H9 (cell line): ENCODE results near the gene SULF2. TPM values are rescaled to one million over a fixed set of nuclear protein-coding genes. Genes with fewer than 3 reads are reported as not detected.

Source experiments
- DNase-seq: peaks from one replicate; pipeline ENCODE4 v3.0.0-alpha.2; 2017
- H2AFZ ChIP-seq: one replicate; pipeline ENCODE4 v1.6.1; 2013; ENCODE audit warnings: mild to moderate bottlenecking, low read length, control low read depth, moderate library complexity
- H2AK5ac ChIP-seq: 2 replicates; pipeline ENCODE4 v1.6.1; 2013; ENCODE audit warnings: low read length, control low read depth, mixed read lengths; ENCODE audit not compliant: insufficient read length
- H2BK120ac ChIP-seq: one replicate; pipeline ENCODE4 v1.6.1; 2013; ENCODE audit warnings: low read depth, mild to moderate bottlenecking, low read length, control low read depth, inconsistent platforms; ENCODE audit not compliant: poor library complexity, severe bottlenecking
- H2BK12ac ChIP-seq: 2 replicates; pipeline ENCODE4 v1.6.1; 2013; ENCODE audit warnings: low read length, control low read depth, mixed read lengths, low read depth; ENCODE audit not compliant: insufficient read length
- H2BK15ac ChIP-seq: 2 replicates; pipeline ENCODE4 v1.6.1; 2013; ENCODE audit warnings: low read depth, low read length, control low read depth
- H2BK20ac ChIP-seq: one replicate; pipeline ENCODE4 v1.6.1; 2013; ENCODE audit warnings: low read depth, mild to moderate bottlenecking, low read length, control low read depth, inconsistent platforms; ENCODE audit not compliant: poor library complexity, severe bottlenecking
- H2BK5ac ChIP-seq: 2 replicates; pipeline ENCODE4 v1.6.1; 2013; ENCODE audit warnings: low read length, control low read depth, mixed read lengths; ENCODE audit not compliant: insufficient read length
- H3K14ac ChIP-seq: 2 replicates; pipeline ENCODE4 v1.6.1; 2013; ENCODE audit warnings: low read length, control low read depth; ENCODE audit not compliant: insufficient read depth
- H3K18ac ChIP-seq: 2 replicates; pipeline ENCODE4 v1.6.1; 2013; ENCODE audit warnings: low read depth, mild to moderate bottlenecking, mixed read lengths, low read length, control low read depth; ENCODE audit not compliant: insufficient read length
- H3K23ac ChIP-seq: 2 replicates; pipeline ENCODE4 v1.6.1; 2013; ENCODE audit warnings: low read length, control low read depth, mixed read lengths, low read depth; ENCODE audit not compliant: insufficient read length
- H3K23me2 ChIP-seq: 2 replicates; pipeline ENCODE4 v1.6.1; 2013; ENCODE audit warnings: low read depth, mild to moderate bottlenecking, mixed read lengths, low read length, control low read depth; ENCODE audit not compliant: insufficient read length, poor library complexity, severe bottlenecking
- H3K27ac ChIP-seq: 2 replicates; pipeline ENCODE4 v1.5.1; 2013; ENCODE audit warnings: low read length, control low read depth, mixed read lengths, low read depth; ENCODE audit not compliant: insufficient read length
- H3K27me3 ChIP-seq: 2 replicates; pipeline ENCODE4 v1.6.1; 2013; ENCODE audit warnings: low read length, control low read depth, inconsistent platforms; ENCODE audit not compliant: insufficient read depth
- H3K4ac ChIP-seq: 2 replicates; pipeline ENCODE4 v1.6.1; 2013; ENCODE audit warnings: low read depth, mild to moderate bottlenecking, control low read depth, inconsistent platforms, low read length, moderate library complexity
- H3K4me1 ChIP-seq: 2 replicates; pipeline ENCODE4 v1.6.1; 2013; ENCODE audit warnings: low read length, control low read depth, inconsistent platforms; ENCODE audit not compliant: insufficient read depth
- H3K4me2 ChIP-seq: 2 replicates; pipeline ENCODE4 v1.6.1; 2013; ENCODE audit warnings: low read length, control low read depth, mixed read lengths; ENCODE audit not compliant: insufficient read length, insufficient read depth
- H3K56ac ChIP-seq: 2 replicates; pipeline ENCODE4 v1.6.1; 2013; ENCODE audit warnings: low read depth, mild to moderate bottlenecking, mixed read lengths, low read length, control low read depth; ENCODE audit not compliant: insufficient read length
- H3K79me1 ChIP-seq: 2 replicates; pipeline ENCODE4 v1.6.1; 2013; ENCODE audit warnings: low read depth, mild to moderate bottlenecking, moderate library complexity, low read length, control low read depth, inconsistent platforms; ENCODE audit not compliant: insufficient read depth, poor library complexity, severe bottlenecking
- H3K79me2 ChIP-seq: 2 replicates; pipeline ENCODE4 v1.6.1; 2013; ENCODE audit warnings: low read length, control low read depth, inconsistent platforms; ENCODE audit not compliant: insufficient read depth
- H3K9ac ChIP-seq: 2 replicates; pipeline ENCODE4 v1.6.1; 2013; ENCODE audit warnings: low read length, control low read depth, mixed read lengths; ENCODE audit not compliant: insufficient read length; ENCODE audit errors: extremely low read depth
- H3K9me3 ChIP-seq: one replicate; pipeline ENCODE4 v1.6.1; 2013; ENCODE audit warnings: low read depth, low read length, inconsistent platforms; ENCODE audit not compliant: control insufficient read depth
- H3T11ph ChIP-seq: one replicate; pipeline ENCODE4 v1.6.1; 2013; ENCODE audit warnings: mild to moderate bottlenecking, low read length, control low read depth, inconsistent platforms
- H4K20me1 ChIP-seq: one replicate; pipeline ENCODE4 v1.6.1; 2013; ENCODE audit not compliant: control insufficient read depth, insufficient read length, insufficient read depth
- H4K5ac ChIP-seq: 2 replicates; pipeline ENCODE4 v1.6.1; 2013; ENCODE audit warnings: low read depth, mild to moderate bottlenecking, mixed read lengths, low read length, control low read depth; ENCODE audit not compliant: insufficient read length
- H4K8ac ChIP-seq: replicated peaks from 2 replicates; pipeline ENCODE4 v1.6.1; 2013; ENCODE audit warnings: low read length, control low read depth, mixed read lengths, low read depth; ENCODE audit not compliant: insufficient read length
- H4K91ac ChIP-seq: 2 replicates; pipeline ENCODE4 v1.6.1; 2013; ENCODE audit warnings: low read depth, mild to moderate bottlenecking, moderate library complexity, mixed read lengths, low read length, control low read depth; ENCODE audit not compliant: insufficient read length
- H3K27ac Mint-ChIP-seq, 3 experiments: 2 replicates in 2 of 3; 3 replicates in 1 of 3; pipeline ENCODE4 v1.8.0; 2020 to 2021; ENCODE audit warnings: mixed read lengths in 3 of 3, mild to moderate bottlenecking in 1 of 3, moderate library complexity in 1 of 3
- H3K27me3 Mint-ChIP-seq: 2 replicates; pipeline ENCODE4 v1.8.0; 2021; ENCODE audit warnings: low read depth, mild to moderate bottlenecking, moderate library complexity, mixed read lengths
- H3K36me3 Mint-ChIP-seq, 3 experiments: 2 replicates in 2 of 3; 3 replicates in 1 of 3; pipeline ENCODE4 v1.8.0; 2020 to 2021; ENCODE audit warnings: low read depth in 3 of 3, mixed read lengths in 3 of 3; ENCODE audit not compliant: insufficient read depth in 1 of 3
- H3K4me1 Mint-ChIP-seq, 2 experiments: 2 replicates each; pipeline ENCODE4 v1.8.0; 2020; ENCODE audit warnings: mixed read lengths in 2 of 2
- H3K4me3 Mint-ChIP-seq, 2 experiments: 2 replicates in 1 of 2; 3 replicates in 1 of 2; pipeline ENCODE4 v1.8.0; 2020 to 2021; ENCODE audit warnings: mild to moderate bottlenecking in 2 of 2, mixed read lengths in 2 of 2, moderate library complexity in 1 of 2
- H3K9me3 Mint-ChIP-seq, 2 experiments: 2 replicates in 1 of 2; 3 replicates in 1 of 2; pipeline ENCODE4 v1.8.0; 2020; ENCODE audit warnings: mild to moderate bottlenecking in 2 of 2, mixed read lengths in 2 of 2, moderate library complexity in 1 of 2
- WGBS: extraction: QIAGEN DNeasy Blood & Tissue Kit; methylation state at CpG from one replicate; pipeline ENCODE4 v1.1.7; 2013; ENCODE audit warnings: missing lambda C conversion rate, low lambda C conversion rate, mixed read lengths; ENCODE audit not compliant: insufficient read length; ENCODE audit errors: extremely low coverage; 5-methylcytosine and 5-hydroxymethylcytosine counted together
- total RNA-seq: library from RNA; stranded (reverse); gene quantifications from 2 replicates; pipeline ENCODE4 v1.2.1, GENCODE V29; 2021
- TF ChIP-seq, protein P1 (sequence below): fragments of 200-600 bp; sonication (generic); conservative IDR thresholded peaks from 3 replicates; pipeline ENCODE4 v1.8.0; 2021; ENCODE audit warnings: antibody characterized with exemption, mild to moderate bottlenecking

Gene SULF2
- total RNA-seq, 1 experiment from 2014 or later: 31.2 TPM

DNA sequence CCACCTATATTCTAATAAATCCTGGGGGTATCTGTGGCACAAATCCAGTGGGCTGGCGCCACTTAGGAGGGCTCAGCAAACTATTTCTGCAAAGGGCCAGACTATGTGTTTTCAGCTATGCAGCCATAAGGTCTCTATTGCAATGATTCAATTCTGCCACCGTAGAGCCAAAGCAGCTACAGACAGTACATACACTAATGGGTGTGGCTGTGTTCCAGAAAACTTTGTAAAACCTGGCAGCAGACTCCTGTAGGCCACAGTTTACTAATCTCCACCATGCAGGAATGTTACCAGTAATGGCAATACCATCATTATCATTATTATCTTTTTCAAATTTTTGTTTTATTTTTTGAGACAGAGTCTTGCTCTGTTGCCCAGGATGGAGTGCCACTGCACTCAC, 65.7 kb downstream of the SULF2 start:
- H3K9me3 Mint-ChIP-seq: peaks cover 6 to 8% of the 10 kb centered on the region in 2 experiments
- no peak overlapping the region for H2BK15ac ChIP-seq
- H3K4me3 Mint-ChIP-seq: no peak overlapping the region
- H3K4me1 ChIP-seq: no peaks in the 10 kb centered on the region; the same call in 1 of the 2 replicates
- no peak overlapping the region for H4K8ac ChIP-seq
- H3K9me3 ChIP-seq: no peaks in the 10 kb centered on the region
- no peaks in the 10 kb centered on the region for H4K20me1 ChIP-seq
- no peaks in the 10 kb centered on the region for H3K79me2 ChIP-seq
- H4K91ac ChIP-seq: no peak overlapping the region
- no peaks in the 10 kb centered on the region for H3K27me3 ChIP-seq
- H2AK5ac ChIP-seq: no peak overlapping the region
- no peak overlapping the region for H3K4ac ChIP-seq
- H2BK12ac ChIP-seq: no peak overlapping the region
- no peaks in the 10 kb centered on the region; the same call in 1 of the 2 replicates for H3K27me3 Mint-ChIP-seq
- no peak overlapping the region for H3K27ac ChIP-seq
- no peak overlapping the region for H3K18ac ChIP-seq
- TF ChIP-seq, protein P1, sequence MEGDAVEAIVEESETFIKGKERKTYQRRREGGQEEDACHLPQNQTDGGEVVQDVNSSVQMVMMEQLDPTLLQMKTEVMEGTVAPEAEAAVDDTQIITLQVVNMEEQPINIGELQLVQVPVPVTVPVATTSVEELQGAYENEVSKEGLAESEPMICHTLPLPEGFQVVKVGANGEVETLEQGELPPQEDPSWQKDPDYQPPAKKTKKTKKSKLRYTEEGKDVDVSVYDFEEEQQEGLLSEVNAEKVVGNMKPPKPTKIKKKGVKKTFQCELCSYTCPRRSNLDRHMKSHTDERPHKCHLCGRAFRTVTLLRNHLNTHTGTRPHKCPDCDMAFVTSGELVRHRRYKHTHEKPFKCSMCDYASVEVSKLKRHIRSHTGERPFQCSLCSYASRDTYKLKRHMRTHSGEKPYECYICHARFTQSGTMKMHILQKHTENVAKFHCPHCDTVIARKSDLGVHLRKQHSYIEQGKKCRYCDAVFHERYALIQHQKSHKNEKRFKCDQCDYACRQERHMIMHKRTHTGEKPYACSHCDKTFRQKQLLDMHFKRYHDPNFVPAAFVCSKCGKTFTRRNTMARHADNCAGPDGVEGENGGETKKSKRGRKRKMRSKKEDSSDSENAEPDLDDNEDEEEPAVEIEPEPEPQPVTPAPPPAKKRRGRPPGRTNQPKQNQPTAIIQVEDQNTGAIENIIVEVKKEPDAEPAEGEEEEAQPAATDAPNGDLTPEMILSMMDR: no peak
- peaks cover 6 to 7% of the 10 kb centered on the region in 2 experiments for H3K4me1 Mint-ChIP-seq
- H3K9ac ChIP-seq: no peak overlapping the region
- no CpG with 5 or more reads among the region's 2 CpGs for WGBS
- no peak overlapping the region for H4K5ac ChIP-seq
- no peak overlapping the region for H3K23ac ChIP-seq
- no peak overlapping the region for H2BK5ac ChIP-seq
- H3K56ac ChIP-seq: no peak overlapping the region
- H3T11ph ChIP-seq: no peak overlapping the region
- H3K36me3 Mint-ChIP-seq: peaks cover 4 to 10% (median 8%) of the 10 kb centered on the region in 3 experiments; a peak in 6 of 7 replicates
- H3K4me2 ChIP-seq: no peak overlapping the region
- no peaks in the 10 kb centered on the region for H3K23me2 ChIP-seq
- no peak overlapping the region for H3K14ac ChIP-seq
- H3K79me1 ChIP-seq: no peaks in the 10 kb centered on the region
- H2AFZ ChIP-seq: no peak overlapping the region
- no peak overlapping the region; a peak in 1 of 7 replicates for H3K27ac Mint-ChIP-seq
- no peak overlapping the region for H2BK20ac ChIP-seq
- no peak overlapping the region for H2BK120ac ChIP-seq
- DNase-seq: no peak
